Measurements from ENCODE around the gene PLD2.
"Not testable (repeated sequence)": the region's sequence is repeated elsewhere in the genome, so short reads cannot be mapped to it uniquely, and the experiment has no call there.

The PLD2 gene

DNA sequence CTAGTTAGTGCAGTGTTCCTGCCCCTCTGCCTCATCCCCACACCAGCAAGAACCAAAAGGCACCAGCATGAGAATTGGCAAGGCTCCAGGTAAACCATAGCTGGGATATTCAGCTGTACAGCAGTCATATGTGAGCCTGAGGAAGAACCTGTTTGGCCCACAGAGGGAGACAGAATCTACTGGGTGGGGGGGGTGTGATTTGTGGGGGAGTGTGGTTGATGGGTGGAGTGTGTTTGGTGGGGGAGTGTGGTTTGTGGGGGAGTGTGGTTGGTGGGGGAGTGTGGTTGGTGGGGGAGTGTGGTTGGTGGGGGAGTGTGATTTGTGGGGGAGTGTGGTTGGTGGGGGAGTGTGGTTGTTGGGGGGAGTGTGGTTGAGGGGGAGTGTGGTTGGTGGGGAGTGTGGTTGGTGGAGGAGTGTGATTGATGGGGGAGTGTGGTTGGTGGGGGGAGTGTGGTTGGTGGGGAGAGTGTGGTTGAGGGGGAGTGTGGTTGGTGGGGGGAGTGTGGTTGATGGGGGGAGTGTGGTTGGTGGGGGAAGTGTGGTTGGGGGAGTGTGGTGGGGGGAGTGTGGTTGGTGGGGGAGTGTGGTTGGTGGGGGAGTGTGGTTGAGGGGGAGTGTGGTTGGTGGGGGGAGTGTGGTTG is 45.7 kb downstream of the PLD2 start:
- ATAC-seq: no peak
- Mint-ChIP-seq H3K27ac (peak overlapping the region; percentile 70), H3K36me3 (ENCODE audit: low read depth) (peaks cover 7% of the 10 kb centered on the region), H3K27me3 (no peaks in the 10 kb centered on the region), H3K4me3 (no peak overlapping the region), H3K9me3 (peaks cover 6% of the 10 kb centered on the region), H3K4me1 (peaks cover 18% of the 10 kb centered on the region)
- no peak for DNase-seq

DNA sequence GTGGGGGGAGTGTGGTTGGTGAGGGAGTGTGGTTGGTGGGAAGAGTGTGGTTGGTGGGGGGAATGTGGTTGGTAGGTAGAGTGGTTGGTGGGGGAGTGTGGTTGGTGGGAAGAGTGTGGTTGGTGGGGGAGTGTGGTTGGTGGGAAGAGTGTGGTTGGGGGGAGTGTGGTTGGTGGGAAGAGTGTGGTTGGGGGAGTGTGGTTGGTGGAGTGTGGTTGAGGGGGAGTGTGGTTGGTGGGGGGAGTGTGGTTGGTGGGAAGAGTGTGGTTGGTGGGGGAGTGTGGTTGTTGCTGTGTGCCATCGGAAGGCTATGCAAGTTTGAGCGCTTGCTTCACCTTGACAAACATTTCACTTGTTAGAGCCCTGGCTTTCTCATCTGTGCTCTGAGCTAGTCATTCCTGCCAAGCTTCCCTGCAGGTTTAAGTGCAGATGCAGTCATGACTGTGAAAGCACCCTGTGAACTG is 46.3 kb downstream of the PLD2 start:
- Mint-ChIP-seq H3K36me3 (ENCODE audit: low read depth) (peaks cover 7% of the 10 kb centered on the region), H3K4me1 (peaks cover 18% of the 10 kb centered on the region), H3K27ac (no peak overlapping the region), H3K4me3 (no peak overlapping the region), H3K9me3 (peaks cover 6% of the 10 kb centered on the region), H3K27me3 (no peaks in the 10 kb centered on the region)
- DNase-seq: no peak
- ATAC-seq: no peak

DNA sequence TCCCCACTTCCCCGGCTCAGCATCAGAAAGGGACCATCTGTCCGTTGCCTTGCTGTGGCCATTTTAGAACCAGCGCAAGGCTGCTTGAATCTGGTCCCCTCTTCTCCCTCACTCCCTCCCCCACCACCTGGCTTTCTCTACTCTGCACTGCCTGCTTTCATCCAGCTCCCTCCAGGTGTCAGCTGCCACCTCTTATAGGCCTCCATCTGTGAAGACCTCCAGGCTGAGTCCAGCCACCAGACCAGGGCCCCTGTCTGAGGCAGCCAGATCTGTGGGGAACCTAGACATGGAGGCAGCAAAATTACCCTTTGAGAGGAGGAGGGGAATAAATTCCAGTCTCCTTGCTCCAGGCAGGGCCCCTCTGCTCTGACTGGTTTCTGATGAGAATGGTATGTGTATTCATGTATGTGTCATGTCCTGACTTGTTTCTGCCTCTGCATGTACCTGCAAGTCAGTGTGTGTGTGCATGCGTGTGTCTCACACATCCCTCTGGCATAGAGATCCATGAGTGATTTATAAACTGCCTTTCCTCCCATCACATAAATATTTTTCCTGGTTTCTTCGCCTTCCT is 47.2 kb downstream of the PLD2 start:
- H3K4me3 Mint-ChIP-seq: no peak overlapping the region
- H3K4me1 Mint-ChIP-seq: peaks cover 22% of the 10 kb centered on the region

DNA sequence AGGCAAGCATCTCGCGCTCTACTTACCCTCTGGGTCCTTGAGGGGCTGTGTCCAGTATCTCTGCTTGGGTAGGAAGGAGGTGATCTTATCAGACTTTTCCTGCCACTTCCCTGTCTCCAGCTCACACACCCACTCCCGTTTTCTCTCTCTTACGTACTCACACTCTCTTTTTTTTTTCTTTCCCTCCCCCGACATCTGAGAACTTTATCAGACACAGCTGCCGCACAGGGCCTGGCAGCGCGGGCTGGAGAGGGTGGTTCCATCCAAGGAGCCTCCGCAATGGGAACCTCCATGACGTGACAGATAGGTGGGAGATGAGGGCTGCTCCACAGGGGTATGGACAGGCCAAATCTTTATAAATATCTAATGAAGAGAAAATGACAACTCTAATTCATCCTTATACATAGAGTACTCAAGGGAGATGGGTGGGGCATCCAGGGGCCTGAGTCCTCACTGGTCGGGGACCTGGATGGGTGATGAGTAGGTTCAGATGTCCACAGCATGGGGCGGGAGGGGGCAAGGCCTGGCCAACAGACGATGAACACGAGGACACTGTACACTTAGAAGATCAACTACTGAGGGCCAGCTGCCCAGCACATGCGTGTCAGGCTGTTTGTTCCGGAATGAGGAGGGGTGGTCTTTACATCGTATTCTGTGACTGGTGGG is 49.5 kb downstream of the PLD2 start:
- no peak overlapping the region for H3K4me3 Mint-ChIP-seq
- no peak overlapping the region for H3K27ac Mint-ChIP-seq
- no peak for DNase-seq
- no peak for ATAC-seq
- peaks cover 6% of the 10 kb centered on the region for H3K9me3 Mint-ChIP-seq
- H3K36me3 Mint-ChIP-seq (ENCODE audit: low read depth): peaks cover 10% of the 10 kb centered on the region
- H3K27me3 Mint-ChIP-seq: no peaks in the 10 kb centered on the region
- peaks cover 17% of the 10 kb centered on the region for H3K4me1 Mint-ChIP-seq

More for the DNA sequence above, 47.2 kb downstream of the PLD2 start:
- Mint-ChIP-seq H3K36me3 (ENCODE audit: low read depth) (peaks cover 7% of the 10 kb centered on the region), H3K27me3 (no peaks in the 10 kb centered on the region), H3K27ac (no peak overlapping the region), H3K9me3 (peaks cover 6% of the 10 kb centered on the region)
- no peak for ATAC-seq
- no peak for DNase-seq

DNA sequence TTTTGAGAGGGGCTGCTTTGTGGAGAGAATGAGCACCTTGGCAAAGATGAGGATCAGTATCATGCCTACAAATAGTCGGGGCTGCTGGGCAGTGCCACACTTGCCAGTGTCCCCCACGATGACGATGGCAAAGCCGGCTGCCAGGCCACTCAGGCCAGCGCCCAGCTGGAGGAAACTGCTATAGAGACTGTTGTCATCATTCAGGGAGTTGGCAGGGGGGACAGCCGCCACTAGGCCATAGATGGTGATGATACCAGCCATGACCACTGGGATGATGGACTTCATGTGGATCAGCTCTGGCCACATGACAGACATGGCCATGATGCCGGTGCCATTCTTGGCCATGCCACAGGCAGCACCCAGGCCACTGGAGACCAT is 50.0 kb downstream of the PLD2 start:
- Mint-ChIP-seq H3K9me3 (peaks cover 5% of the 10 kb centered on the region), H3K27ac (no peak overlapping the region), H3K27me3 (no peaks in the 10 kb centered on the region), H3K4me3 (no peak overlapping the region), H3K36me3 (ENCODE audit: low read depth) (peaks cover 10% of the 10 kb centered on the region), H3K4me1 (peaks cover 16% of the 10 kb centered on the region)
- ATAC-seq (no peak), DNase-seq (no peak)

DNA sequence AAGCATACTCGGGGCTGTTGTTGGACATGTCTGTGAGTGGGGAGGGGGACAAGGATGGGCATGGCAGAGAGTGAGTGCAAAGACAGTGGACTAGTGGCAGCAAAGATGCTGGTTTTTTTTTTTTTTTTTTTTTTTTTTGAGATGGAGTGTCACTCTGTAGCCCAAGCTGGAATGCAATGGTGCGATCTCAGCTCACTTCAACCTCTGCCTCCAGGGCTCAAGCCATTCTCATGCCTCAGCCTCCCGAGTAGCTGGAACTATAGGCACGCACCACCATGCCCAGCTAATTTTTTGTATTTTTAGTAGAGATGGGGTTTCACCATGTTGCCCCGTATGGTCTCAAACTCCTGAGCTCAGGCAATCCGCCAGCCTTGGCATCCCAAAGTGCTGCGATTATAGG is 50.4 kb downstream of the PLD2 start:
- DNase-seq; H3K36me3 Mint-ChIP-seq (ENCODE audit: low read depth); H3K27ac Mint-ChIP-seq; H3K4me3 Mint-ChIP-seq; H3K9me3 Mint-ChIP-seq; ATAC-seq; H3K27me3 Mint-ChIP-seq: not testable (repeated sequence)
- peaks cover 12% of the 10 kb centered on the region for H3K4me1 Mint-ChIP-seq

DNA sequence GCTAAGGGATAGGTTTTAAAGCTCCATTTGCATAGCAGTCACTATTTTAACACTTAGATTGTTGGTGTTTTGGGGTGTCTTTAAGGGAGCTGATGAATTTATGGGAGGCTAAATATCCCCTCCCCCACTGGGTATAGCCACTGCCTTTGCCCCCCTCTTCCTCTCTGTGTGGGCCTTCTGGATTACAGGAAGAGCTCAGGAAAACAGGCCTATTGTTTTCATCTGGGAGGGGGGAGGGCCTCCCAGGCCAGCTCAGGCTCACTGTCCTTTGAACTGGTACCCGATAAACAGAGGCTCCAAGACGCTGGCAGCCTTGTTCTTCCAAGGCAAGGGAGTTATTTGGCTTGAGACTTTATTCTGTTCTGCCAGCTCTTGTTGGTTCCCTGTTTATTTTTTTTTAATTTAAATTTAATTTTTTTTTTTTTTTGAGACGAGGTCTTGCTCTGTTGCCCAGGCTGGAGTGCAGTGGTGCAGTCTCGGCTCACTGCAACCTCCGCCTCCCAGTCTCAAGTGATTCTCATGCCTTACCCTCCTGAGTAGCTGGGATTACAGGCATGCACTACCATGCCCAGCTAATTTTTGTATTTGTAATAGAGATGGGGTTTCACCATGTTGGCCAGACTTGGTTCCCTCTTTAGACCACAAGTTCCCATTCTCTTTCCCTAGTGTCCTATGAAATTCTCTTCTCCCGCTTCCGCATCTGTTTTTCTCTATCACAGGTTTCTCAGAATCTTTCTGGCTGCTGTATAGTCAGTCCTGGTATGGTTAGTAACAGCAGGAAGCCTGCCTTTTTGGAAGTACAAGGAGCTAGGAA is 51.3 kb downstream of the PLD2 start:
- Mint-ChIP-seq H3K9me3 (no peaks in the 10 kb centered on the region), H3K4me3 (no peak overlapping the region), H3K27me3 (no peaks in the 10 kb centered on the region), H3K36me3 (ENCODE audit: low read depth) (peaks cover 7% of the 10 kb centered on the region), H3K27ac (no peak overlapping the region), H3K4me1 (peaks cover 12% of the 10 kb centered on the region)
- DNase-seq: no peak
- ATAC-seq: no peak

DNA sequence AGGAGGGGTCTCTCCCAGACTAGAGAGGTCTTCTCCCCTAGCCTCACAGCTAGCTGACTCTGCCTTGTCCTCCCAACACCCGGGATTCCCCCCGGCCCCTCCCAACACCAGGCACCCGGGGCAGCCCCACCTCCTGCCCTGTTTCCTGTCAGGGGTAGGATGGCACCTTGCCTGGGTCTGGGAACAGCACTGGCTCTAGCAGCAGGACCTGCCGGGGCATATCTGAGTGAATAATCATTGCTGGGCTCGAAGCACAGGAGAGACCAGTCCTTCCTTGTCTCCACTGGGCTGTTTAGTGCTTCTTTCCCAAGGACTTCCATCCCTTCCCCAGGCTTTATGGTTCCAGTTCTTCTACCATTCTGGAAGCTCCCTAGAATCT is 51.9 kb downstream of the PLD2 start:
- Mint-ChIP-seq H3K27me3 (no peaks in the 10 kb centered on the region), H3K4me3 (no peak overlapping the region)

DNA sequence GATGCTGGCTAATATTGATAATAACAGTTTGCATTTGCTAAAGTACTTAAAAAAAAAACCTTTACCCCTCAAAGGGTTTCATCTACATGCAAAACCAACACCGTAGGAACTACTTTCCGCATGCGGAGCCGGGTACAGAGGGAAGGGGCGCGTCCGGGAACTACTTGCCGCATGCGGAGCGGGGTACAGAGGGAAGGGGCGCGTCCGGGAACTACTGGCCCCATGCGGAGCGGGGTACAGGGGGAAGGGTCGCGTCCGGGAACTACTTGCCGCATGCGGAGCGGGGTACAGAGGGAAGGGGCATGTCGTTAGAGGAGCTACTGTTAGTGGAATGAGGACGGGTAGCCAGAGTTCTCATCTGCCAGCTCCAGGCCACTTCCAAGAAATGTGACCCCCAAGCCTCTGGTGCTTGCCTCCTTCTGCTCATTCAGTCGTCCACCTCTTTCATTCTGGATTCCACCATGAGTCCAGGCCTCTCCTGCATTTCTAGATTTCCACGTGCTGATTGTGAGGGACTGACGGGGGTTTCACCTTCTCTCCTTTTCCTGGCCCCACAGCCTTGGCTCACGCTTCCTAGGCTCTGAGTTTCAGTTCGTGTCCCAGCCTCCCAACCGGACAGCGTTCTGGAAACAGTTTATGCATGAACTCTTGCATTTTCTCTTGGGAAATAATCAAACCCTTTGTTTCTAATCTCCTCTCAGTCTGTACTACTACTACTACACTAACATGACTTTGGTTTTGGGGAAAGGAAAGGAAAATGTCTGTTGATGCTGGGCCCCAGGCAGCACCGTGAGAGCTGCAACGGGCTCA is 53.1 kb downstream of the PLD2 start:
- DNase-seq: no peak
- H3K36me3 Mint-ChIP-seq (ENCODE audit: low read depth): peaks cover 4% of the 10 kb centered on the region
- H3K4me3 Mint-ChIP-seq: no peak overlapping the region
- H3K4me1 Mint-ChIP-seq: peaks cover 5% of the 10 kb centered on the region
- no peaks in the 10 kb centered on the region for H3K9me3 Mint-ChIP-seq
- no peak for ATAC-seq
- H3K27me3 Mint-ChIP-seq: no peaks in the 10 kb centered on the region
- H3K27ac Mint-ChIP-seq: no peak overlapping the region

More for the DNA sequence above, 51.9 kb downstream of the PLD2 start:
- H3K4me1 Mint-ChIP-seq: peaks cover 12% of the 10 kb centered on the region
- H3K36me3 Mint-ChIP-seq (ENCODE audit: low read depth): peaks cover 7% of the 10 kb centered on the region
- no peak for DNase-seq
- no peaks in the 10 kb centered on the region for H3K9me3 Mint-ChIP-seq
- no peak for ATAC-seq
- H3K27ac Mint-ChIP-seq: no peak overlapping the region

DNA sequence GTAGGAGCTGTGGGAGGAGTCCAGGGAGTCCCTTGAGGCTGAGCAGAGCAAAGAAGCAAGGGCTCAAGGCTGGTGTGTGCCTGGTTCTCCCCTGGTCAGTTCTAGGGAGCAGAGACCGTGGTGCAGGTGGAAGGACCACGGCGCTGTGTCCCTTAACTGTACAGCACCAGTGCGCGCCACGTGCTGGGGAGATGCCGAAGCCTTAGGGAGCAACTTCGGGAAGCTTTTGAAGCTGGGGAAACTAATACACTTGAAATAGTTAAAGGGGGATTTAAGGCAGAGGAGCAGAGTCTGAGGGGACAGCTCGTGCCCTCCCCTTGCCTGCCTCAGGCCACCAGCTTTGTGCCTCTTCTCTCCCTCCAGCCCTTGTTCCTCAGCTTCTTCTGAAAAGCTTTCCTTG is 53.7 kb downstream of the PLD2 start:
- no peaks in the 10 kb centered on the region for H3K27me3 Mint-ChIP-seq
- H3K4me3 Mint-ChIP-seq: no peak overlapping the region
- peaks cover 5% of the 10 kb centered on the region for H3K4me1 Mint-ChIP-seq
- H3K27ac Mint-ChIP-seq: no peak overlapping the region
- peaks cover 4% of the 10 kb centered on the region for H3K36me3 Mint-ChIP-seq (ENCODE audit: low read depth)
- no peaks in the 10 kb centered on the region for H3K9me3 Mint-ChIP-seq
- ATAC-seq: no peak
- DNase-seq: no peak

DNA sequence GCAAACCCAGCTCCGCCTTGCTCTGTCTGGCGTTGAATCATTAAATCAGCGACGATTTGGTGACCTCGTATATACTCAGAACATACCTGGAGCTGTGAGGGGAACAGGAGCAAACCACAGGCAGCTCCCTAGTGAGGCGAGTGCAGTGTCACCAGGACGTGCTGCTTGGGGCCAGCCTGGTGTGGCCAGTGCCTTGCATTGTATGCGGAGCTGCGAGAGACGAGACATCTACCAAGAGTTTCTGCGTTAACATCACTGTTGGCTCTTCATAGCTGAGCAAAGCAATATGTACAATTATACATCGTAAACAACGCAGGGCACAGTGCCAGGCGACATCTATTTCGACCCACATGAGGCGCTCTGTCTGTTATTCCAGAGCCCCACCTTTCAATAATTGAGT is 54.1 kb downstream of the PLD2 start:
- Mint-ChIP-seq H3K27me3 (no peaks in the 10 kb centered on the region), H3K4me3 (no peak overlapping the region), H3K4me1 (peaks cover 5% of the 10 kb centered on the region), H3K36me3 (ENCODE audit: low read depth) (peaks cover 4% of the 10 kb centered on the region), H3K9me3 (no peaks in the 10 kb centered on the region), H3K27ac (no peak overlapping the region)
- ATAC-seq: no peak
- no peak for DNase-seq

DNA sequence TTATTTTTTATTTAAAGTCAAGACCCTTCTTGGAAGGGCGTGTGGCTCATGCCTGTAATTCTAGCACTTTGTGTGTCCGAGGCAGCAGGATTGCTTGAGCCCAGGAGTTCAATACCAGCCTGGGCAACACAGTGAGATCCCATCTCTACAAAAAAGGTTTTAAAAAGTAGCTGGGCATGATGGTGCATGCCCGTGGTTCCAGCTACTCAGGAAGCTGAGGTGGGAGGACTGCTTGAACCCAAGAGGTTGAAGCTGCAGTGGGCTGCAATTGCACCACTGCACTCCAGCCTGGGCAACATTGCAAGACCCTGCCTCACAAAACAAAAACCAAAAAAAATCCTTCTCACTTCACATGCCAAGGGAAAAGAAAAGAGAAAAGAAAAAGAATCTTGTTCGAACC is 55.8 kb downstream of the PLD2 start:
- H3K27ac Mint-ChIP-seq: no peak overlapping the region
- H3K27me3 Mint-ChIP-seq: no peaks in the 10 kb centered on the region
- DNase-seq (no peak), ATAC-seq (no peak)
- peaks cover 5% of the 10 kb centered on the region for H3K4me1 Mint-ChIP-seq
- no peak overlapping the region for H3K4me3 Mint-ChIP-seq
- peaks cover 4% of the 10 kb centered on the region for H3K36me3 Mint-ChIP-seq (ENCODE audit: low read depth)
- no peaks in the 10 kb centered on the region for H3K9me3 Mint-ChIP-seq

DNA sequence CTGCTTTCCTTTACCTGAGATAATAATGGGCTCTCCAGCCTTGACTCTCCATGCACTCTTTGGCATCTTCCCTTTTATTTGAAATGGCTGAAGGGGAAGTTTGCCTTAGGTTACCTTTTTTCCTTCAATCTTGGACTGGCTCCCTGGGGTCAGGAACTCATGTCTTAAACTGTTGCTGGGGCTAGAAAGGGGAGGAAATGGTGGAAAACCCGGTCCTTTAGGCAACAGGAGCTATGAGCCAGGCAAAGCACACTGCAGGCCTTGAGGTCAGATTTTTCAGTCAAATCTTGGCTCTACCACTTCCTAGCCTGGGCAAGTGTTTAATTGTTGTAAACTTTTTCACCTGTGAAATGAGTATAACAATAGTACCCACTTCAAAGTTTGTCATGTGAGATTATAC is 56.4 kb downstream of the PLD2 start:
- ATAC-seq: no peak
- peaks cover 4% of the 10 kb centered on the region for H3K36me3 Mint-ChIP-seq (ENCODE audit: low read depth)
- H3K4me1 Mint-ChIP-seq: peaks cover 5% of the 10 kb centered on the region
- H3K4me3 Mint-ChIP-seq: no peak overlapping the region
- no peaks in the 10 kb centered on the region for H3K27me3 Mint-ChIP-seq
- no peaks in the 10 kb centered on the region for H3K9me3 Mint-ChIP-seq
- no peak overlapping the region for H3K27ac Mint-ChIP-seq
- DNase-seq: no peak

DNA sequence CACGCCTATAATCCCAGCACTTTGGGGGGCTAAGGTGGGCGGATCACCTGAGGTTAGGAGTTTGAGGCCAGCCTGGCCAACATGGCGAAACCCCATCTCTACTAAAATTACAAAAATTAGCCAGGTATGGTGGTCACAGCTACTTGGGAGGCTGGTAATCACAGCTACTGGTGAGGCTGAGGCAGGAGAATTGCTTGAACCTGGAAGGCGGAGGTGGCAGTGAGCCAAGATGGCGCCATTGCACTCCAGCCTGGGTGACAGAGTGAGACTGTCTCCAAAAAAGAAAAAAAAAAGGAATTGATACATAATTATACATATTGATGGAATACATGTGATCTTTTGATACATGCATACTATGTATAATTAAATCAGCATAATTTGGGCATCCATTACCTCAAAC is 60.6 kb downstream of the PLD2 start:
- H3K4me3 Mint-ChIP-seq; H3K36me3 Mint-ChIP-seq (ENCODE audit: low read depth); DNase-seq; H3K9me3 Mint-ChIP-seq; H3K27ac Mint-ChIP-seq; ATAC-seq; H3K4me1 Mint-ChIP-seq; H3K27me3 Mint-ChIP-seq: not testable (repeated sequence)
